Mesenchymal stem cell (in vitro differentiated cells and primary cell): ENCODE measurements around the gene CHCHD4.
A peak's percentile ranks its signal among the peaks of the same experiment; 100 is the strongest.

Source experiments
- DNase-seq: peaks from one replicate; pipeline ENCODE4 v3.0.0-alpha.2; 2013
- H2AFZ ChIP-seq: one replicate; pipeline ENCODE4 v1.6.1; 2013; ENCODE audit warnings: low read depth, mild to moderate bottlenecking, control low read depth, inconsistent platforms, low read length, moderate library complexity
- H2AK5ac ChIP-seq: 2 replicates; pipeline ENCODE4 v1.6.1; 2013; ENCODE audit warnings: low read length, moderate library complexity, mild to moderate bottlenecking, inconsistent platforms; ENCODE audit not compliant: severe bottlenecking
- H2BK120ac ChIP-seq: one replicate; pipeline ENCODE4 v1.6.1; 2013; ENCODE audit warnings: low read depth, mild to moderate bottlenecking, inconsistent platforms, low read length, moderate library complexity
- H2BK12ac ChIP-seq, 2 experiments: one replicate each; pipeline ENCODE4 v1.6.1; 2013; ENCODE audit warnings: inconsistent platforms in 2 of 2, low read length in 2 of 2, mild to moderate bottlenecking in 2 of 2, moderate library complexity in 2 of 2, control low read depth in 1 of 2
- H2BK15ac ChIP-seq: one replicate; pipeline ENCODE4 v1.6.1; 2013; ENCODE audit warnings: mild to moderate bottlenecking, low read depth, inconsistent platforms; ENCODE audit not compliant: poor library complexity, severe bottlenecking
- H2BK5ac ChIP-seq: 2 replicates; pipeline ENCODE4 v1.6.1; 2013; ENCODE audit warnings: low read depth, mild to moderate bottlenecking, low read length, control low read depth, inconsistent platforms; ENCODE audit not compliant: poor library complexity, severe bottlenecking
- H3K14ac ChIP-seq, 2 experiments: one replicate each; pipeline ENCODE4 v1.6.1; 2013; ENCODE audit warnings: inconsistent platforms in 2 of 2, low read length in 2 of 2, control low read depth in 1 of 2, mild to moderate bottlenecking in 1 of 2, moderate library complexity in 1 of 2
- H3K18ac ChIP-seq, 2 experiments: one replicate each; pipeline ENCODE4 v1.6.1; 2013; ENCODE audit warnings: inconsistent platforms in 2 of 2, low read length in 2 of 2, control low read depth in 1 of 2, low read depth in 1 of 2, mild to moderate bottlenecking in 1 of 2
- H3K23ac ChIP-seq, 2 experiments: one replicate each; pipeline ENCODE4 v1.6.1; 2013; ENCODE audit warnings: inconsistent platforms in 2 of 2, low read length in 2 of 2, mild to moderate bottlenecking in 2 of 2, moderate library complexity in 2 of 2, control low read depth in 1 of 2
- H3K27ac ChIP-seq: 2 replicates; pipeline ENCODE4 v1.5.1; 2013; ENCODE audit warnings: mild to moderate bottlenecking, moderate library complexity, low read length, control low read depth, inconsistent platforms; ENCODE audit not compliant: poor library complexity, severe bottlenecking
- H3K27me3 ChIP-seq, 2 experiments: 2 replicates each; pipeline versions ENCODE4 v1.6.1 to v1.7.0; 2013; ENCODE audit warnings: low read length in 2 of 2, mild to moderate bottlenecking in 2 of 2, moderate library complexity in 2 of 2, control low read depth in 1 of 2, inconsistent platforms in 1 of 2; ENCODE audit not compliant: control insufficient read depth in 1 of 2, insufficient read depth in 1 of 2
- H3K36me3 ChIP-seq, 2 experiments: 2 replicates each; pipeline versions ENCODE4 v1.6.1 to v1.7.0; 2013; ENCODE audit warnings: low read length in 2 of 2, control low read depth in 1 of 2, inconsistent platforms in 1 of 2, low read depth in 1 of 2, mild to moderate bottlenecking in 1 of 2; ENCODE audit not compliant: insufficient read depth in 2 of 2, control insufficient read depth in 1 of 2
- H3K4ac ChIP-seq, 2 experiments: one replicate each; pipeline ENCODE4 v1.6.1; 2013; ENCODE audit warnings: inconsistent platforms in 2 of 2, low read length in 2 of 2, mild to moderate bottlenecking in 2 of 2, moderate library complexity in 2 of 2, control low read depth in 1 of 2, low read depth in 1 of 2
- H3K4me1 ChIP-seq: 2 replicates; pipeline ENCODE4 v1.6.1; 2013; ENCODE audit warnings: low read depth, low read length, control low read depth; ENCODE audit not compliant: control insufficient read depth, insufficient read depth
- H3K4me2 ChIP-seq: 2 replicates; pipeline ENCODE4 v1.6.1; 2013; ENCODE audit warnings: low read length, mild to moderate bottlenecking, inconsistent platforms; ENCODE audit not compliant: poor library complexity, severe bottlenecking
- H3K4me3 ChIP-seq, 2 experiments: 2 replicates each; pipeline versions ENCODE4 v1.5.1 to v1.7.0; 2013; ENCODE audit warnings: low read length in 2 of 2, mild to moderate bottlenecking in 2 of 2, control low read depth in 1 of 2, low read depth in 1 of 2; ENCODE audit not compliant: insufficient read depth in 1 of 2
- H3K79me1 ChIP-seq: replicated peaks from 2 replicates; pipeline ENCODE4 v1.6.1; 2013; ENCODE audit warnings: mild to moderate bottlenecking, control low read depth, low read length, inconsistent platforms; ENCODE audit not compliant: poor library complexity, severe bottlenecking
- H3K9ac ChIP-seq: 2 replicates; pipeline ENCODE4 v1.7.0; 2013; ENCODE audit warnings: mild to moderate bottlenecking, low read length, moderate library complexity
- H3K9me3 ChIP-seq: 2 replicates; pipeline ENCODE4 v1.7.0; 2013; ENCODE audit warnings: mild to moderate bottlenecking, low read length; ENCODE audit not compliant: control insufficient read depth
- H4K8ac ChIP-seq: one replicate; pipeline ENCODE4 v1.6.1; 2013; ENCODE audit warnings: inconsistent platforms, mild to moderate bottlenecking, low read length, moderate library complexity
- H4K91ac ChIP-seq: one replicate; pipeline ENCODE4 v1.6.1; 2013; ENCODE audit warnings: mild to moderate bottlenecking, low read length, inconsistent platforms
- WGBS: methylation state at CpG from one replicate; pipeline ENCODE4 v1.1.7; 2013; ENCODE audit warnings: mixed read lengths; 5-methylcytosine and 5-hydroxymethylcytosine counted together

CHCHD4 gene

DNA sequence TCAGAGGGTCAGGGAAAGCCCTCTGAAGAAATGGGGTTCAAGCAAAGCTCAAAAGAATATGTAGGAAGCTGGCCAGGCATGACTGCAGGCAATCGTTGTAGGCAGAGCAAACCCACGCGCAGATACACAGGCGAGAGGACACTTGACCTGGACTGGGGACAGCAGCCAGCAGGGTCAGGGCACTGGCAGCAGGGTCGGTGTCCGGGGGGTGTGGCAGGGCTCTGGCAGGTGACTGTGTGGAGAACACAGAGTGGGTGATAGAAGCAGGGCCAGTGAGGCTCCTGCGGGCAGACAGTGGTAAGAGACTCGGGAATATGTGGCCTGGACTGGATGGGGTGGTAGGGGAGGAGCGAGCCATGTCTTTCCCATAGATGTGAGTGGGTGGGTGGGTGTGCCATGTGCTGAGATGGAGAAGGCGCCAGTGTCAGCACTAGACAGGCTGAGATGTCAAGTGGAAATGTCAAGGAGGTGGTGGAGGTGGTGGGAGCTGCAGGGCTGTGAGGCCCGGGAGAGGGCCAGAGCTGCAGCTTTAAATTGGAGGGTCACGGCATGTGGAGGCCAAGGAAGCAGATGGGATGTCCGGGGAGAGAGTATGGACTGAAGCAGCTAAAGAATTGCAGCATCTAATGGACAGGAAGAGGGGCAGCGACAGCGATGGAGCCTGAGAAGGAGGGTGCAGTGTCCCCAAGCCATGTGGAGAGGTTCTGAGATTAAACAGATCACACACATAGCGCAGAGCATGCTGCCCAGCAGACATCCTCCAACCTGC lies 13.6 kb upstream of the CHCHD4 start:
- Histone ChIP-seq H2BK12ac (no peak overlapping the region), H3K4me2 (no peak overlapping the region), H2AFZ (no peak overlapping the region), H3K36me3 (peaks cover 82 to 93% of the 10 kb centered on the region in 2 experiments), H3K27me3 (no peaks in the 10 kb centered on the region), H3K23ac (no peak overlapping the region), H4K8ac (no peak overlapping the region), H3K9me3 (no peaks in the 10 kb centered on the region), H3K4ac (no peak overlapping the region), H3K14ac (no peak overlapping the region), H2BK5ac (no peak overlapping the region), H3K4me3 (no peak overlapping the region), H2AK5ac (no peak overlapping the region), H3K79me1 (peaks cover 29% of the 10 kb centered on the region), H3K4me1 (peaks cover 9% of the 10 kb centered on the region), H2BK15ac (no peak overlapping the region), H3K9ac (no peak overlapping the region), H4K91ac (no peak overlapping the region), H2BK120ac (no peak overlapping the region), H3K27ac (no peak overlapping the region), H3K18ac (no peak overlapping the region)
- no peak for DNase-seq
- WGBS, result 95% methylated on average over 16 of the region's 16 CpGs

DNA sequence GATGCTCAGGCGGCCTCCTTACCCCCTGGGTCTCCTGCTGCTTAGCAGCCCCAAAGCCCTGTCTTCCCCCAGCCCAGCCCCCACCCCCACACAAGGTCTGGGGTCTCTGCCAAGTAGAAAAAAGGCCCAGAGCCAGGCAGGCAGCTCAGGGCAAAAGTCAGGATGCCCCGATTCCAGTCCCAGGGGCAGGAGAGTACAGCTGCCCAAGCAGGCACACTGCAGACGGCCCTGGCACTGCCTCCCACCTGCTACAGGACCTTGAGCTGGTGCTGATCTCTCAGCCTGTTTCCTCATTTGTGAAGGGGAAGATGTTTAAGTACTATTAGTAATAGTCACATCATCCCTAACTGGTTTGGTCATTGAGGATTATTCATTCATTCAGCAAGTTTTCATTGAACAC lies 12.8 kb upstream of the CHCHD4 start:
- WGBS, result 75% methylated on average over 3 of the region's 3 CpGs
- no peak overlapping the region for H4K8ac ChIP-seq
- no peak overlapping the region for H4K91ac ChIP-seq
- H3K18ac ChIP-seq, result no peak overlapping the region
- H3K79me1 ChIP-seq, result peaks cover 36% of the 10 kb centered on the region
- no peak overlapping the region for H3K23ac ChIP-seq
- H3K36me3 ChIP-seq, result peaks cover 91 to 96% of the 10 kb centered on the region in 2 experiments
- H2AFZ ChIP-seq, result no peak overlapping the region
- DNase-seq, result no peak
- H2BK15ac ChIP-seq, result no peak overlapping the region
- no peak overlapping the region for H3K4me2 ChIP-seq
- H3K9me3 ChIP-seq, result no peaks in the 10 kb centered on the region
- H3K4me1 ChIP-seq, result peaks cover 7% of the 10 kb centered on the region
- no peak overlapping the region for H3K4me3 ChIP-seq
- H3K14ac ChIP-seq, result no peak overlapping the region
- no peak overlapping the region for H2BK5ac ChIP-seq
- no peak overlapping the region for H2BK120ac ChIP-seq
- H3K27me3 ChIP-seq, result no peaks in the 10 kb centered on the region
- H3K4ac ChIP-seq, result no peak overlapping the region
- no peak overlapping the region for H3K9ac ChIP-seq
- H2AK5ac ChIP-seq, result no peak overlapping the region
- no peak overlapping the region for H2BK12ac ChIP-seq
- H3K27ac ChIP-seq, result no peak overlapping the region

DNA sequence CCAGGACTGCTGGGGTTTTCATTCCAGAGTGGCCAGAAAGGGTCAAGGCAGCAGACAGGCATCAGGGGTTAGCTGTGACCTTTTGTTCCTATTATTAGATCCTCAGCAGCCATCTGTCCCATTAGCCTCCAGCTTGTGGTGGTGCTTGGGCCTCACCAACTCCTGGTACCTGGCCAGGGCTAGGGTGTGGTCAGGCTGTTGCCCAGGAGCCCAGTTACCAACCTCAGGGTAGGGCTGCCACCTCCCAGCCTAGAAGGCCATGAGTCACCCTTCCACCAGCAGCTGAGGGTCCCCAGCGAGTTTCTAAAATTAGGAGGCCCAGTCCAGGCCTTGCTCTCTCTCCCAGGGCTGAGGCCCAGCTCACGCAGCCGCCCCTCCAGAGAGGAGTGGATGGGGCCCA lies 12.3 kb upstream of the CHCHD4 start:
- H3K4me2 ChIP-seq, result no peak overlapping the region
- no peak for DNase-seq
- H3K4me3 ChIP-seq, result no peak overlapping the region
- no peak overlapping the region for H3K27ac ChIP-seq
- peaks cover 93 to 96% of the 10 kb centered on the region in 2 experiments for H3K36me3 ChIP-seq
- 83% methylated on average over 3 of the region's 3 CpGs for WGBS
- peaks cover 8% of the 10 kb centered on the region for H3K4me1 ChIP-seq
- no peak overlapping the region for H2BK15ac ChIP-seq
- no peak overlapping the region for H3K14ac ChIP-seq
- no peak overlapping the region for H4K8ac ChIP-seq
- no peak overlapping the region for H3K23ac ChIP-seq
- no peak overlapping the region for H2BK5ac ChIP-seq
- H2AFZ ChIP-seq, result no peak overlapping the region
- H4K91ac ChIP-seq, result no peak overlapping the region
- H3K9ac ChIP-seq, result peak overlapping the region; percentile 64
- H2BK12ac ChIP-seq, result no peak overlapping the region
- H3K4ac ChIP-seq, result no peak overlapping the region
- H3K9me3 ChIP-seq, result no peaks in the 10 kb centered on the region
- no peak overlapping the region for H2BK120ac ChIP-seq
- no peak overlapping the region for H2AK5ac ChIP-seq
- no peaks in the 10 kb centered on the region for H3K27me3 ChIP-seq
- H3K18ac ChIP-seq, result no peak overlapping the region
- H3K79me1 ChIP-seq, result peaks cover 40% of the 10 kb centered on the region

DNA sequence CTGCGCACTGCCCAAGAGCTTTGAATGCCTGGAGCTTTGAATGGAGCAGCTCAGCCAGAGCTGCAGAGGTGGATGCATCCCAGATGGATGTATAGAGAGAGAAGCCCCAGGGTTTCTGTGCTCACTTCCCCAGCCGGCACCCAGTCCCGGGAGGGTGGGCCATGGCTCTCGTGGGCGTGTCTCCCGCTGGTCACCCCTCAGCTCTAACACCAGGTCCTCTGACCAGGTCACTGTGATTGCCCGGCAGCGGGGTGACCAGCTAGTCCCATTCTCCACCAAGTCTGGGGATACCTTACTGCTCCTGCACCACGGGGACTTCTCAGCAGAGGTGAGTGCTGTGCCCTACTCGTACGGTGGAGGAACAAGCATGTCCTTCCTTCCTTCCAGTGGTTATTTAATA lies 10.9 kb upstream of the CHCHD4 start:
- H3K18ac ChIP-seq, result no peak overlapping the region
- WGBS, result 96% methylated on average over 11 of the region's 11 CpGs
- peaks cover 6% of the 10 kb centered on the region for H3K4me1 ChIP-seq
- no peak overlapping the region for H4K91ac ChIP-seq
- H2AFZ ChIP-seq, result no peak overlapping the region
- no peaks in the 10 kb centered on the region for H3K27me3 ChIP-seq
- H2BK15ac ChIP-seq, result no peak overlapping the region
- no peaks in the 10 kb centered on the region for H3K9me3 ChIP-seq
- H2BK120ac ChIP-seq, result no peak overlapping the region
- no peak overlapping the region for H3K4me3 ChIP-seq
- no peak overlapping the region for H3K23ac ChIP-seq
- no peak overlapping the region for H2AK5ac ChIP-seq
- H3K4me2 ChIP-seq, result no peak overlapping the region
- no peak overlapping the region for H3K9ac ChIP-seq
- no peak overlapping the region for H4K8ac ChIP-seq
- H3K14ac ChIP-seq, result no peak overlapping the region
- no peak for DNase-seq
- H3K36me3 ChIP-seq, result peaks cover 95 to 97% of the 10 kb centered on the region in 2 experiments
- no peak overlapping the region for H3K27ac ChIP-seq
- peaks cover 48% of the 10 kb centered on the region for H3K79me1 ChIP-seq
- no peak overlapping the region for H3K4ac ChIP-seq
- H2BK5ac ChIP-seq, result no peak overlapping the region
- no peak overlapping the region for H2BK12ac ChIP-seq
